Heart left ventricle (tissue), 16 donors: Measurements from ENCODE around the gene INPP4A. TPM values are rescaled to one million over a fixed set of nuclear protein-coding genes. Genes with fewer than 3 reads are reported as not detected.
A peak's percentile ranks its signal among the peaks of the same experiment; 100 is the strongest.
"Not testable (repeated sequence)": the region's sequence is repeated elsewhere in the genome, so short reads cannot be mapped to it uniquely, and the experiment has no call there.

Experiments used
- ATAC-seq, 4 donors: fragments of 200-7000 bp; cut with Tn5 transposase; one replicate each; pipeline ENCODE4 v1.9.1; 2020 to 2022; ENCODE audit warnings: moderate library complexity in 4 of 4, mild to moderate bottlenecking in 3 of 4, moderate number of reproducible peaks in 1 of 4
- DNase-seq, 5 donors: peaks; one replicate each; pipeline ENCODE4 v3.0.0-alpha.2; 2020
- H3K27ac ChIP-seq, 12 donors: fragments of 200-600 bp; sonication (generic) in 4 of 12; one replicate each; pipeline versions ENCODE4 v1.5.0 to v1.8.0; 2016 to 2022; ENCODE audit warnings: mild to moderate bottlenecking in 2 of 12
- H3K27me3 ChIP-seq, 9 donors: fragments of 200-600 bp; sonication (generic) in 2 of 9; one replicate each; pipeline versions ENCODE4 v1.5.1 to v1.8.0; 2016 to 2022; ENCODE audit warnings: mild to moderate bottlenecking in 3 of 9
- H3K36me3 ChIP-seq, 9 donors: fragments of 200-600 bp; sonication (generic) in 2 of 9; one replicate each; pipeline versions ENCODE4 v1.5.0 to v1.8.0; 2018 to 2022; ENCODE audit warnings: mild to moderate bottlenecking in 2 of 9
- H3K4me1 ChIP-seq, 12 donors: fragments of 200-600 bp; sonication (generic) in 4 of 12; one replicate each; pipeline versions ENCODE4 v1.5.0 to v1.8.0; 2016 to 2022; ENCODE audit warnings: mild to moderate bottlenecking in 3 of 12
- H3K4me3 ChIP-seq, 12 donors: fragments of 200-600 bp; sonication (generic) in 4 of 12; one replicate each; pipeline versions ENCODE4 v1.5.0 to v1.8.0; 2017 to 2022; ENCODE audit warnings: mild to moderate bottlenecking in 9 of 12, moderate library complexity in 4 of 12
- H3K9me3 ChIP-seq, 12 donors: fragments of 200-600 bp; sonication (generic) in 4 of 12; one replicate each; pipeline versions ENCODE4 v1.5.0 to v1.8.0; 2016 to 2022; ENCODE audit warnings: mild to moderate bottlenecking in 1 of 12
- CTCF ChIP-seq, 12 donors: fragments of 200-600 bp; sonication (generic) in 4 of 12; IDR thresholded peaks; one replicate each; pipeline versions ENCODE4 v1.5.0 to v1.8.0; 2018 to 2022; ENCODE audit warnings: antibody characterized with exemption in 12 of 12, mild to moderate bottlenecking in 5 of 12
- POLR2A ChIP-seq, 2 donors: fragments of 450-650 bp; IDR thresholded peaks; one replicate each; pipeline ENCODE4 v1.6.1; 2017; ENCODE audit warnings: antibody characterized with exemption in 2 of 2, mild to moderate bottlenecking in 2 of 2, moderate library complexity in 2 of 2
- WGBS, 4 donors: extraction: QIAGEN DNeasy Blood & Tissue Kit in 2 of 4; methylation state at CpG; one replicate each; pipeline versions ENCODE4 v1.1.5 to v1.1.7; 2013 to 2018; 5-methylcytosine and 5-hydroxymethylcytosine counted together
- intact Hi-C, 10 donors: fragments of 100-400 bp; cut with DNase I; formaldehyde crosslinking; loops; one replicate each; pipeline versions ENCODE4 v1.11.1 to v1.14.2; 2022
- polyA plus RNA-seq, 2 donors: library from polyadenylated mRNA; stranded (reverse); fragments of 200-250 nt; gene quantifications; one replicate each; pipeline ENCODE4 v1.2.3, GENCODE V29; 2013
- total RNA-seq, 9 donors: library from RNA; depleted of rRNA in 2 of 9; stranded (reverse); fragments of >200 nt in 2 of 9; fragmentation: NEBNext Ultra II Directional in 3 of 9; extraction: Animal tissue kit (Norgen Biotek cat#: 25700) in 3 of 9; gene quantifications; one replicate each; pipeline versions ENCODE4 v1.1.0 to v1.2.4, GENCODE V29; 2016 to 2023
- donor health status: ischemic (EF 13 %, LVEDD 7.1; RV severe dilation, severe dysfunction).
- donor health status: healthy with polysubstance abuse.
- donor health status: DM: no; HTN: yes; CAD: no.
- donor health status: DM: no; HTN: no; CAD: no.
- donor health status: ischemic (EF 25% LVEDD 6.9; RV normal size, moderate dysfunction).
- donor health status: ischemic (EF 25% LVEDD 5.7; RV mildly dilated, moderate dysfunction).
- donor health status: healthy.
- donor health status: DM: yes; HTN: yes; CAD: no.
- donor health status: ischemic (EF 35%, LVEDD 5.7; RV mildly dilated, moderate dysfunction).
- donor health status: nonischemic (EF 11% LVEDD 7.7; RV severe dilation, severe dysfunction).
- donor health status: DM: yes; HTN: yes; CAD: no.
- donor health status: PGD.
- donor health status: ischemic (EF 29% LVEDD 5.4; RV normal size, mild dysfunction).
- donor health status: nonischemic (EF 23%, LVEDD 6.1; RV moderate dilation, normal function).

The INPP4A gene
- total and polyA plus RNA-seq, 11 donors, result 5.1 to 30.5 (median 20.3) TPM

DNA sequence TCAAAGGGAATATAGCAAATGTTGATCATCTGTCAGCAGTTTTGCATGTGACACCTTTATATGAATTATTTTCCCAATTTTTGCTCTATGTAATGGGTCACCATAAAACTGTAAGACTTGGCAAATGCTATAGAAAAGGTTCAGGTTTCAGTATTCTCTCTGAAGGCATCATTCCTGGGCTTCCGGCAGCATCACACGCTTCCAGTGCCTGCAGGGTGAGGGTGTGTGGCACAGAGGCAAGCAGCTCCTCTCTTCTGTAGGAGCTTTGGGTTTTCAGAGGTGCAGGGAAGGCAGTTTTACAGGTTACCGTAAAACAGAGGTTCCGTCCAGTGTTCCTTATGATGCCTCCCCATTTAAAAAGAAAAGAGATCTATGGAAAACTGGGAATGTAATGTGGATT, 144.8 kb downstream of the INPP4A start:
- Histone ChIP-seq H3K4me3 (no peak overlapping the region), H3K27me3 (no peaks in the 10 kb centered on the region), H3K27ac (no peak overlapping the region), H3K36me3 (peaks cover 0 to 86% (median 51%) of the 10 kb centered on the region in 9 donors), H3K4me1 (no peaks in the 10 kb centered on the region), H3K9me3 (peaks cover 0 to 3% (median 0%) of the 10 kb centered on the region in 12 donors)
- TF ChIP-seq CTCF (IDR thresholded peaks at IDR 0.05) (no peak), POLR2A (IDR thresholded peaks at IDR 0.05) (no peak)
- no peak for DNase-seq
- WGBS, 4 donors, result 97 to 99% (median 98%) methylated on average over 4 of the region's 4 CpGs
- ATAC-seq, result no peak
- intact Hi-C loops, result no loop called here

- intact Hi-C loops, result loop anchor here in 1 of 10 donors (10.0 kb wide), 1 partner anchor 48 kb away; no protein-coding TSS in a partner anchor
- WGBS, 4 donors, result 94 to 96% (median 95%) methylated on average over 4 to 8 of the region's 8 CpGs
- ATAC-seq (peak in 1 of 4 donors; percentile 29), DNase-seq (peak in 1 of 5 donors; percentile 51)
- Histone ChIP-seq H3K4me1 (no peaks in the 10 kb centered on the region), H3K9me3 (peaks cover 0 to 3% (median 0%) of the 10 kb centered on the region in 12 donors), H3K4me3 (no peak overlapping the region), H3K27me3 (no peaks in the 10 kb centered on the region), H3K36me3 (peaks cover 0 to 69% (median 50%) of the 10 kb centered on the region in 9 donors), H3K27ac (no peak overlapping the region)
- TF ChIP-seq CTCF (IDR thresholded peaks at IDR 0.05) (no peak), POLR2A (IDR thresholded peaks at IDR 0.05) (no peak)
These were observed 147.9 kb downstream of the INPP4A start for GRCh38 chr2:98592565-98592964.

- 71 to 94% (median 88%) methylated on average over 2 to 4 of the region's 4 CpGs for WGBS, 4 donors
- H3K4me3 ChIP-seq, H3K27ac ChIP-seq, DNase-seq, H3K4me1 ChIP-seq, H3K9me3 ChIP-seq, H3K27me3 ChIP-seq, ATAC-seq: not testable (repeated sequence)
- intact Hi-C loops, result loop anchor here in 1 of 10 donors (10.0 kb wide), 1 partner anchor 50 kb away; no protein-coding TSS in a partner anchor
- H3K36me3 ChIP-seq, result peaks cover 0 to 70% (median 49%) of the 10 kb centered on the region in 9 donors
These were observed 150.0 kb downstream of the INPP4A start for GRCh38 chr2:98594665-98595064.

GRCh38 chr2:98598781-98599428, 154.2 kb downstream of the INPP4A start:
- DNase-seq, result no peak
- Histone ChIP-seq H3K27ac (no peak overlapping the region), H3K4me1 (peaks cover 0 to 6% (median 0%) of the 10 kb centered on the region in 12 donors), H3K27me3 (no peaks in the 10 kb centered on the region), H3K4me3 (no peak overlapping the region), H3K9me3 (peaks cover 0 to 3% (median 0%) of the 10 kb centered on the region in 12 donors), H3K36me3 (peaks cover 0 to 84% (median 69%) of the 10 kb centered on the region in 9 donors)
- intact Hi-C loops, result loop anchor here in 2 of 10 donors (2.0 to 10.0 kb wide), 2 partner anchors 36 to 54 kb away; no protein-coding TSS in a partner anchor
- no peak for TF ChIP-seq POLR2A (IDR thresholded peaks at IDR 0.05)
- TF ChIP-seq CTCF (IDR thresholded peaks at IDR 0.05), result no peak
- WGBS, 4 donors, result 89 to 97% (median 91%) methylated on average over 1 of the region's 1 CpG
- ATAC-seq, result no peak
